Esophagus squamous epithelium (tissue), 4 donors: Measurements from ENCODE around the gene HECTD1.

Source experiments
- POLR2A ChIP-seq, 4 donors: fragments of 450-650 bp; IDR thresholded peaks; one replicate each; pipeline ENCODE4 v1.6.1; 2017; ENCODE audit warnings: antibody characterized with exemption in 4 of 4, mild to moderate bottlenecking in 4 of 4, moderate library complexity in 3 of 4
- TF ChIP-seq, protein P1 (sequence below), 6 experiments: fragments of 450-650 bp in 4 of 6; fragments of 200-600 bp in 2 of 6; sonication (generic) in 2 of 6; IDR thresholded peaks; one replicate each; pipeline ENCODE4 v1.5.1; 2016 to 2019; ENCODE audit warnings: antibody characterized with exemption in 6 of 6, mild to moderate bottlenecking in 4 of 6, moderate library complexity in 4 of 6

DNA sequence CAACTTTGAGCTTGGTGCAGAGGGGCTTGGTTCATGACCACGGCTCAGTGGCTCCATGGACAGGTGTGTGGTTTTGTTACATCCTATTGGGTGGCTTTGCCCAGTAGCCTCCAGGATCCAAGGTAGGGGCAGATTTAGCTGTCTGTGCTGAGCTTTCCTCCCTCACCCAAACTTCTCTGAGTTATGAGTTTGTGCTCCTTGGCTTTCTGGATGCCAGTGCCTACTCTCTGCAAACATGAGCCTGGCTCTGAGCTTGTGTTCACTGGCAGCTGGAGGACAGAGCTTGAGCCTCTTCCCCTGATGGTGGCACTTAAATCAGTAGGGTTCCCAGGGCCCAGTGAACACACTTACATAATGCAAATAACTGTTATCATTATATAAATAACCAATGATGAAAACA lies 45.3 kb upstream of the HECTD1 start:
- TF ChIP-seq, protein P1, sequence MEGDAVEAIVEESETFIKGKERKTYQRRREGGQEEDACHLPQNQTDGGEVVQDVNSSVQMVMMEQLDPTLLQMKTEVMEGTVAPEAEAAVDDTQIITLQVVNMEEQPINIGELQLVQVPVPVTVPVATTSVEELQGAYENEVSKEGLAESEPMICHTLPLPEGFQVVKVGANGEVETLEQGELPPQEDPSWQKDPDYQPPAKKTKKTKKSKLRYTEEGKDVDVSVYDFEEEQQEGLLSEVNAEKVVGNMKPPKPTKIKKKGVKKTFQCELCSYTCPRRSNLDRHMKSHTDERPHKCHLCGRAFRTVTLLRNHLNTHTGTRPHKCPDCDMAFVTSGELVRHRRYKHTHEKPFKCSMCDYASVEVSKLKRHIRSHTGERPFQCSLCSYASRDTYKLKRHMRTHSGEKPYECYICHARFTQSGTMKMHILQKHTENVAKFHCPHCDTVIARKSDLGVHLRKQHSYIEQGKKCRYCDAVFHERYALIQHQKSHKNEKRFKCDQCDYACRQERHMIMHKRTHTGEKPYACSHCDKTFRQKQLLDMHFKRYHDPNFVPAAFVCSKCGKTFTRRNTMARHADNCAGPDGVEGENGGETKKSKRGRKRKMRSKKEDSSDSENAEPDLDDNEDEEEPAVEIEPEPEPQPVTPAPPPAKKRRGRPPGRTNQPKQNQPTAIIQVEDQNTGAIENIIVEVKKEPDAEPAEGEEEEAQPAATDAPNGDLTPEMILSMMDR (IDR thresholded peaks at IDR 0.05) = no peak
- no peak for TF ChIP-seq POLR2A (IDR thresholded peaks at IDR 0.05)
